ENCODE data around the gene TRIL.

Gene TRIL

GRCh38 chr7:28980451-28981160 lies 22.5 kb upstream of the TRIL start:
- H3K9me3 ChIP-seq (ENCODE audit: insufficient read depth, low read length), result no peaks in the 10 kb centered on the region
- H3K27me3 ChIP-seq (ENCODE audit: low read length), result no peaks in the 10 kb centered on the region
- no peak overlapping the region for H3K9ac ChIP-seq (ENCODE audit: low read length)
- no peaks in the 10 kb centered on the region for H4K20me1 ChIP-seq (ENCODE audit: low read depth, low read length)
- H2AFZ ChIP-seq (ENCODE audit: low read depth, low read length, severe bottlenecking), result no peak overlapping the region
- no peak for TF ChIP-seq CTCF (IDR thresholded peaks at IDR 0.05; ENCODE audit: insufficient read depth, low read length, poor library complexity, severe bottlenecking)
- TF ChIP-seq EZH2phosphoT487 (conservative IDR thresholded peaks at IDR 0.05; ENCODE audit: low read length), result no peak
- no peaks in the 10 kb centered on the region for H3K79me2 ChIP-seq (ENCODE audit: insufficient read depth, low read length)
- H3K4me2 ChIP-seq (ENCODE audit: low read depth, low read length, poor library complexity, severe bottlenecking), result no peak overlapping the region
- no peak overlapping the region for H3K27ac ChIP-seq (ENCODE audit: low read depth, low read length)
- H3K9me2 ChIP-seq (replicated peaks; ENCODE audit: insufficient read depth, low read length), result no peaks in the 10 kb centered on the region
- no peaks in the 10 kb centered on the region for H3F3A ChIP-seq (ENCODE audit: insufficient read depth)
- no peaks in the 10 kb centered on the region for H3K36me3 ChIP-seq (ENCODE audit: low read length)
- no peak overlapping the region for H3K4me3 ChIP-seq (ENCODE audit: insufficient read depth, low read length, poor library complexity, severe bottlenecking)

GRCh38 chr7:28979776-28980175 lies 21.6 kb upstream of the TRIL start:
- Histone ChIP-seq H3K79me2 (ENCODE audit: insufficient read depth, low read length) (no peaks in the 10 kb centered on the region), H3F3A (ENCODE audit: insufficient read depth) (no peaks in the 10 kb centered on the region), H3K36me3 (ENCODE audit: low read length) (no peaks in the 10 kb centered on the region), H3K9me3 (ENCODE audit: insufficient read depth, low read length) (no peaks in the 10 kb centered on the region), H2AFZ (ENCODE audit: low read depth, low read length, severe bottlenecking) (no peak overlapping the region), H3K27ac (ENCODE audit: low read depth, low read length) (no peak overlapping the region), H3K9me2 (replicated peaks; ENCODE audit: insufficient read depth, low read length) (no peaks in the 10 kb centered on the region), H3K27me3 (ENCODE audit: low read length) (no peaks in the 10 kb centered on the region), H4K20me1 (ENCODE audit: low read depth, low read length) (no peaks in the 10 kb centered on the region), H3K4me2 (ENCODE audit: low read depth, low read length, poor library complexity, severe bottlenecking) (no peak overlapping the region), H3K9ac (ENCODE audit: low read length) (no peak overlapping the region), H3K4me3 (ENCODE audit: insufficient read depth, low read length, poor library complexity, severe bottlenecking) (no peak overlapping the region)
- TF ChIP-seq EZH2phosphoT487 (conservative IDR thresholded peaks at IDR 0.05; ENCODE audit: low read length) (no peak), CTCF (IDR thresholded peaks at IDR 0.05; ENCODE audit: insufficient read depth, low read length, poor library complexity, severe bottlenecking) (no peak)

- Histone ChIP-seq H3K27ac (ENCODE audit: low read depth, low read length) (no peak overlapping the region), H3K4me3 (ENCODE audit: insufficient read depth, low read length, poor library complexity, severe bottlenecking) (no peak overlapping the region), H3K9me3 (ENCODE audit: insufficient read depth, low read length) (no peaks in the 10 kb centered on the region; the same call in 1 of the 2 replicates), H3K79me2 (ENCODE audit: insufficient read depth, low read length) (no peaks in the 10 kb centered on the region), H3K9me2 (replicated peaks; ENCODE audit: insufficient read depth, low read length) (no peaks in the 10 kb centered on the region), H3K9ac (ENCODE audit: low read length) (no peak overlapping the region), H3K27me3 (ENCODE audit: low read length) (no peaks in the 10 kb centered on the region), H3K36me3 (ENCODE audit: low read length) (no peaks in the 10 kb centered on the region), H2AFZ (ENCODE audit: low read depth, low read length, severe bottlenecking) (no peak overlapping the region), H4K20me1 (ENCODE audit: low read depth, low read length) (no peaks in the 10 kb centered on the region), H3K4me2 (ENCODE audit: low read depth, low read length, poor library complexity, severe bottlenecking) (no peak overlapping the region), H3F3A (ENCODE audit: insufficient read depth) (no peaks in the 10 kb centered on the region)
- TF ChIP-seq EZH2phosphoT487 (conservative IDR thresholded peaks at IDR 0.05; ENCODE audit: low read length), result no peak
- no peak for TF ChIP-seq CTCF (IDR thresholded peaks at IDR 0.05; ENCODE audit: insufficient read depth, low read length, poor library complexity, severe bottlenecking)
Observed at GRCh38 chr7:28977881-28978280, 19.8 kb upstream of the TRIL start.
